DND-41 (cell line): Measurements from ENCODE around the gene TMEM121.

Experiments
- CTCF ChIP-seq: IDR thresholded peaks from 2 replicates; pipeline ENCODE4 v1.5.1; 2012; ENCODE audit warnings: borderline replicate concordance, low read length, moderate library complexity, mild to moderate bottlenecking; ENCODE audit not compliant: poor library complexity, severe bottlenecking; ENCODE audit errors: extremely low read depth
- EZH2 ChIP-seq: IDR thresholded peaks from 3 replicates; pipeline ENCODE4 v1.6.1; 2012; ENCODE audit warnings: borderline replicate concordance, low read depth, mild to moderate bottlenecking, moderate library complexity, low read length, inconsistent platforms; ENCODE audit not compliant: severe bottlenecking

- no peak for TF ChIP-seq CTCF
- TF ChIP-seq EZH2, result no peak
Observed at GRCh38 chr14:105494606-105494929, 31.8 kb upstream of the TMEM121 start.
